ENCODE measurements around the gene SMAD4. TPM values are rescaled to one million over a fixed set of nuclear protein-coding genes. Genes with fewer than 3 reads are reported as not detected.
A peak's percentile ranks its signal among the peaks of the same experiment; 100 is the strongest.

SMAD4 gene
- total RNA-seq, 1 donor = 110 TPM

DNA sequence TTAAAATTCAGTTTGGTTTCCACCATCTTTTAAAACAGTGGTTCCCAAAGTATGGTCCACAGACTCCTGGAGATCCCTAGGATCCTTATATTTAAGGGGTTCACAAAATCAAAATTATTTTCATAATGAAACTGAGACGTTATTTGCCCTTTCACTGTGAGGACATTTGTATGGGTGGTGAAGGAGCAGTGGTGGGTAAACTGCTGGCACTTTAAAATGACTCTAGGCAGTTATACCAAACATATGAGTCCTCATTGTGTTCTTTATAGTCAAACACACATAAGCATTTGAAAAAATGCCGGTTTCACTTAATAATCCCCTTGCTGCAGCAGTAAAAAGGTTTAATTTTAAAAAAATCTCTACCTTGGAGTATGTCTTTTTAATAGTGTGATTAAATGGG, 7.2 kb downstream of the SMAD4 start:
- DNase-seq (ENCODE audit: low read depth) = no peak
- TF ChIP-seq, protein P1, sequence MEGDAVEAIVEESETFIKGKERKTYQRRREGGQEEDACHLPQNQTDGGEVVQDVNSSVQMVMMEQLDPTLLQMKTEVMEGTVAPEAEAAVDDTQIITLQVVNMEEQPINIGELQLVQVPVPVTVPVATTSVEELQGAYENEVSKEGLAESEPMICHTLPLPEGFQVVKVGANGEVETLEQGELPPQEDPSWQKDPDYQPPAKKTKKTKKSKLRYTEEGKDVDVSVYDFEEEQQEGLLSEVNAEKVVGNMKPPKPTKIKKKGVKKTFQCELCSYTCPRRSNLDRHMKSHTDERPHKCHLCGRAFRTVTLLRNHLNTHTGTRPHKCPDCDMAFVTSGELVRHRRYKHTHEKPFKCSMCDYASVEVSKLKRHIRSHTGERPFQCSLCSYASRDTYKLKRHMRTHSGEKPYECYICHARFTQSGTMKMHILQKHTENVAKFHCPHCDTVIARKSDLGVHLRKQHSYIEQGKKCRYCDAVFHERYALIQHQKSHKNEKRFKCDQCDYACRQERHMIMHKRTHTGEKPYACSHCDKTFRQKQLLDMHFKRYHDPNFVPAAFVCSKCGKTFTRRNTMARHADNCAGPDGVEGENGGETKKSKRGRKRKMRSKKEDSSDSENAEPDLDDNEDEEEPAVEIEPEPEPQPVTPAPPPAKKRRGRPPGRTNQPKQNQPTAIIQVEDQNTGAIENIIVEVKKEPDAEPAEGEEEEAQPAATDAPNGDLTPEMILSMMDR (IDR thresholded peaks at IDR 0.05; ENCODE audit: insufficient read depth, low read depth, low read length) = no peak

GRCh38 chr18:51038110-51038509, 8.1 kb downstream of the SMAD4 start:
- TF ChIP-seq, protein P1 (IDR thresholded peaks at IDR 0.05; ENCODE audit: insufficient read depth, low read depth, low read length) = no peak
- no peak for DNase-seq (ENCODE audit: low read depth)
- H3K4me3 ChIP-seq (ENCODE audit: low read depth, low read length) = no peak overlapping the region

More for the DNA sequence above, 7.2 kb downstream of the SMAD4 start:
- no peak overlapping the region for H3K4me3 ChIP-seq (ENCODE audit: low read depth, low read length)

DNA sequence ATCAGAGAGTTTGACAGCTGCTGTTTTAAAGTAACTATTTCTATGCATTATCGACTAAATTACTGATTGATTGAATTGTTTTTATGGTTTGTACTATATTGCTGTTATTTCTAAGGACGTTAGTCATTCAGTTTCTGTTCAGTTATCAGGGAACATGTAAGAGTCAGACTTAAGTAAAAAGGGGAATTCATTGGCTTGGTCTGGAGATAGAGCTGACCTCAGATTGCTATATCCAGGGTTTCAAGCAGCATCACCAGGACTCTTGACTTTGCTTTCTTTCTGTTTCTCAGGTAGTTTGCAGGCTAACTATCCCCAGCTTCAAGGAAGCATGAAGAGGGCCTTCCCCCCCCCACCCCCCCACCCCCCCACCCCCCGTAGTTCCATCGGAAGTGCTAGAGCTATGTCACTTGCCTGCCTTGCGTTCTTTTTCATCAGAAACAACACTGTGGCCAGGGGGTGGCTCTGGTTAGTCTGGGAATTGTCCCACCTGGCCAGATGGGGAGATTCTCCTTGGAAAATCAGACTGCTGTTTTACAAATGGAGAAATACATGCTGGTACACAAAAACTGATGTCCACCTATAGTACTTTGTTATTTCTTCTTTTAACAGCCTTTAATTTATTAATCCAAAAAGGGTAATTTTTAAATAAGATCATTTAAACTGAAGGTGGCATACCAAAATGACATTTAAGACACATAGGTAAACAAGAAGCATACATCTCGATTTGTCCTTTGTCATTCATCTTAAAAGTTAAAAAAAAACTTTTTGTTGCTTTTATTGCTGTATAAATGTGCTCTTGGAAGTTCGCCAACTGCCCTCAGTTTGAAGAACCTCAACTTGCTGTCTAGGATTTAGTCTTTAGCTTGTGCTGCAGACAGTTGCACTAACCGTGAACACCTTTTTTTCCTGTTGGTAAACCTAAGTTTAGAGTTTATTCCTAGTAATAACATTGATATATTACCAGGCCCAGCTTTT, 9.4 kb downstream of the SMAD4 start:
- DNase-seq (ENCODE audit: low read depth) = no peak
- H3K4me3 ChIP-seq (ENCODE audit: low read depth, low read length) = no peak overlapping the region
- TF ChIP-seq, protein P1 (IDR thresholded peaks at IDR 0.05; ENCODE audit: insufficient read depth, low read depth, low read length) = no peak

DNA sequence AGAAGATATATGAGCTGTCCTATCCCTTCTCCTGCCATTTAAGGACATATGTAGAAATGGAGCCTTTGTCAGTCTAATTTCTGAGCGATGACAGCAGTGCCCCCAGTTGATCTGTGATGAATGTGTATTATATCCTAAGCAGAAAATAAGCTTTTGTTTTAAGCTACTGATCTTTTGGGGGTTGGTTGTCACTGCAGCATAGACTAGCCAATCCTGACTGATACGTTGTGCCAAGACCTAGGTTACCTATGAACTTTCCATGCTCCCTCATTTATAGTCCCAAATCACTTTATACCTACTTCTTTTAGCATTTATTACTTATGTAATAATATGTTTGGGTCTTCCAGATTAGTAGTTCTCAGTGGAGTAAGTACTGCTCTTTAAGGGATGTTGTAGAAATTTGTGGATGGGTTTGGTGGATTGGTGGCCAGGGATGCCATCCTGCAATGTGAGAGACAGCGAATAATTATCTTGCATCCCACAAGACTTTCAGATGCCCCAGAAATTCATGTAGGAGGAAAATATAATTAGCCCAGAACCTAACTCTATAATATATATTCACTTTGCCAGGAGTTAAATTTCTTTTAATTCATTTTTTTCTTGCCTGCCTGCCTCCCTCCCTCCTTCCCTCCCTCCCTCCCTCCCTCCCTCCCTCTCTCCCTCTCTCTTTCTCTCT, 11.8 kb downstream of the SMAD4 start:
- no peak for DNase-seq (ENCODE audit: low read depth)
- TF ChIP-seq, protein P1 (IDR thresholded peaks at IDR 0.05; ENCODE audit: insufficient read depth, low read depth, low read length) = no peak
- H3K4me3 ChIP-seq (ENCODE audit: low read depth, low read length) = no peak overlapping the region

DNA sequence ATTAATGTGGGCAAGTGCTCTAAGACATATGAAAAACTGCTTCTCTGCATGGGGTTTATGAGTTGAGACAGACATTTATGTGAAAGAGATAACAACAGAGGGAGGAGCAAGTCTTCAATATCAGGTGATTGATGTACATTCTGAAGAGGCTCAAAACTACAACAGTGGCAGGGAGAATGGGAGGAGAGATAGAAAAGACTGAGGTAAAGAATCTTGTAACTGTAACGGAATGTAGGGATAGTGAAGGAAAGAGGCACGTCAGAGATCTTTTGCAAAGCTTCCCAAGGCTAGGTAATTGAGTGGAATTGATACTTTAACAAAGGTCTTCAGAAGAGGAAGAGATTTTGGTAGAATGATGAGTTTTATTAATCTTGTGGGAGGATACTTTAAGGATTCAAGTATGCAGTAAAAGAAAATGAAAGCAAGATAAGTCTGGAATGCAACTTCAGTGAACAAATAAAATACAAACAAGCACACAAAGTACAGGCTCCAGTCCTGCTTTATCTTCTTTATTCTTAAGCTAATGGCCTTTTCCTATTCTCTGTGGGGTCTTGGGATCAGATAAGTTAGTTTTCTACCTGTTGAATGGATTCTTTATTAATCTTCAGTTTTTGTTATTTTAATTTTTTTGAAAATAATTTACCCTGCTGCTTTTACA, 15.0 kb downstream of the SMAD4 start:
- no peak for DNase-seq (ENCODE audit: low read depth)
- H3K4me3 ChIP-seq (ENCODE audit: low read depth, low read length) = peak overlapping the region; percentile 33
- TF ChIP-seq, protein P1 (IDR thresholded peaks at IDR 0.05; ENCODE audit: insufficient read depth, low read depth, low read length) = no peak

DNA sequence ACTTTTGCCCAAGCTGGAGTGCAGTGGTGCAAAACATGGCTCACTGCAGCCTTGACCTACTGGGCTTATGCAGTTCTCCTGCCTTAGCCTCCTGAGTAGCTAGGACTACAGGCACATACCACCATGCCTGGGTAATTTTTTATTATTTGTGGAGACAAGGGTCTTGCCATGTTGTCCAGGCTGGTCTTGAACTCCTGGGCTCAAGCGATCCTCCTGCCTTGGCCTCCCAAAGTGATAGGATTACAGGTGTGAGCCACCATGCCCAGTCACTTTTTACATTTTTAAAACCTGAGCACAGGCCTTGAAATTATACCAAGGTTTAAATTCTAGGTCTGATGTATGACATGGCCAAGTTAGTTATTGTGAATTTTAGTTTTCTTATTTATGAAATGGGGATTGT, 18.2 kb downstream of the SMAD4 start:
- no peak for DNase-seq (ENCODE audit: low read depth)
- TF ChIP-seq, protein P1 (IDR thresholded peaks at IDR 0.05; ENCODE audit: insufficient read depth, low read depth, low read length) = no peak

More for the DNA sequence above, 18.2 kb downstream of the SMAD4 start:
- no peak overlapping the region for H3K4me3 ChIP-seq (ENCODE audit: low read depth, low read length)
